ENCODE results near the gene TRIP11.
"Not testable (repeated sequence)": the region's sequence is repeated elsewhere in the genome, so short reads cannot be mapped to it uniquely, and the experiment has no call there.

The TRIP11 gene

GRCh38 chr14:92039719-92040430 is at the start of gene TRIP11:
Gene TRIP11 (minus strand): TSS chr14:92040059. CDS start chr14:92039685, 374 bp downstream.
- peak; percentile 90 for DNase-seq

GRCh38 chr14:92088494-92088893 is 48.6 kb upstream of the TRIP11 start:
- DNase-seq = no peak

- no peak for DNase-seq
Observed at GRCh38 chr14:92074555-92074954, 34.7 kb upstream of the TRIP11 start.

- peak; percentile 35 for DNase-seq
Observed at GRCh38 chr14:92058006-92058917, 18.4 kb upstream of the TRIP11 start.

GRCh38 chr14:92049781-92050180 is 9.9 kb upstream of the TRIP11 start:
- DNase-seq = no peak

GRCh38 chr14:92049221-92049620 is 9.4 kb upstream of the TRIP11 start:
- DNase-seq = not testable (repeated sequence)

GRCh38 chr14:92045904-92046303 is 6.0 kb upstream of the TRIP11 start:
- not testable (repeated sequence) for DNase-seq

- not testable (repeated sequence) for DNase-seq
Observed at GRCh38 chr14:92041766-92042165, 1.9 kb upstream of the TRIP11 start.

GRCh38 chr14:92041203-92041602 is 1.3 kb upstream of the TRIP11 start:
- DNase-seq = no peak

- DNase-seq = peak; percentile 27
Observed at GRCh38 chr14:92040431-92041051, 682 bp upstream of the TRIP11 start.

- no peak for DNase-seq
Observed at GRCh38 chr14:92039063-92039718, 668 bp downstream of the TRIP11 start.

- no peak for DNase-seq
Observed at GRCh38 chr14:92037989-92038388, 1.9 kb downstream of the TRIP11 start.

- DNase-seq = peak; percentile 28
Observed at GRCh38 chr14:92035890-92036289, 4.0 kb downstream of the TRIP11 start.

GRCh38 chr14:92033906-92034687 is 5.8 kb downstream of the TRIP11 start:
- DNase-seq = no peak

GRCh38 chr14:92033433-92033832 is 6.4 kb downstream of the TRIP11 start:
- no peak for DNase-seq

GRCh38 chr14:92026548-92027190 is 13.2 kb downstream of the TRIP11 start:
- DNase-seq = no peak

- no peak for DNase-seq
Observed at GRCh38 chr14:92022036-92022435, 17.8 kb downstream of the TRIP11 start.

- DNase-seq = no peak
Observed at GRCh38 chr14:92021523-92021922, 18.3 kb downstream of the TRIP11 start.

- DNase-seq = no peak
Observed at GRCh38 chr14:92014040-92014439, 25.8 kb downstream of the TRIP11 start.

- DNase-seq = no peak
Observed at GRCh38 chr14:92012121-92012748, 27.6 kb downstream of the TRIP11 start.

GRCh38 chr14:92010644-92011043 is 29.2 kb downstream of the TRIP11 start:
- no peak for DNase-seq
